Fibroblast of the aortic adventitia (primary cell): Measurements from ENCODE around the gene MCAT. TPM values are rescaled to one million over a fixed set of nuclear protein-coding genes. Genes with fewer than 3 reads are reported as not detected.

Source experiments
- DNase-seq: peaks from one replicate; pipeline ENCODE4 v3.0.0-alpha.2; 2010; ENCODE audit warnings: low read depth
- H3K4me3 ChIP-seq: 2 replicates; pipeline ENCODE4 v1.5.1; 2011; ENCODE audit warnings: low read depth, mild to moderate bottlenecking, control low read depth, low read length, moderate library complexity
- total RNA-seq: library from RNA; depleted of rRNA; stranded (reverse); fragments of >200 nt; gene quantifications from 2 replicates; pipeline ENCODE4 v1.2.3, GENCODE V29; 2012; ENCODE audit warnings: low replicate concordance
- TF ChIP-seq, protein P1 (sequence below): IDR thresholded peaks from 2 replicates; pipeline ENCODE4 v1.5.1; 2011; ENCODE audit warnings: mild to moderate bottlenecking, low read length, control low read depth, inconsistent platforms; ENCODE audit not compliant: insufficient read depth

Gene MCAT
- total RNA-seq, 1 donor = 12.2 TPM

DNA sequence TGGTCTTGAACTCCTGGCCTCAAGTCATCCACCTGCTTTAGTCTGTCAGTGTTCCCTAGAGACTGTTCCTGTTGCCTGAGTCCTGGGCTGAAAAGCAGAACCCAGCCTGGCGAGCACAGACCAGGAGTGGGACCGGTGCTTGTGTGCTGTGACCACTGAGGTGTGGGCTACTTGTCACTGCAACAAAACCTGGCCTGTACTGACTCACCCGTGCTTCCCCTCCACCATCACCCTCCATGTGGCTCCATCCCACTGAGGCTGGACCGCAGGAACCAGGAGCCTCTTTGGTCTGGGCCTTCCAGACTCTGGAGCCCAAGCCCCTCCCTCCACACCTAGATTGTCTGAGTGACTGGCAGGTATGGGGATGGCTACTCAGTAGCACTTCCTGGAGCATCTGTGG is 8.6 kb downstream of the MCAT start:
- no peak overlapping the region for H3K4me3 ChIP-seq
- no peak for DNase-seq
- TF ChIP-seq, protein P1, sequence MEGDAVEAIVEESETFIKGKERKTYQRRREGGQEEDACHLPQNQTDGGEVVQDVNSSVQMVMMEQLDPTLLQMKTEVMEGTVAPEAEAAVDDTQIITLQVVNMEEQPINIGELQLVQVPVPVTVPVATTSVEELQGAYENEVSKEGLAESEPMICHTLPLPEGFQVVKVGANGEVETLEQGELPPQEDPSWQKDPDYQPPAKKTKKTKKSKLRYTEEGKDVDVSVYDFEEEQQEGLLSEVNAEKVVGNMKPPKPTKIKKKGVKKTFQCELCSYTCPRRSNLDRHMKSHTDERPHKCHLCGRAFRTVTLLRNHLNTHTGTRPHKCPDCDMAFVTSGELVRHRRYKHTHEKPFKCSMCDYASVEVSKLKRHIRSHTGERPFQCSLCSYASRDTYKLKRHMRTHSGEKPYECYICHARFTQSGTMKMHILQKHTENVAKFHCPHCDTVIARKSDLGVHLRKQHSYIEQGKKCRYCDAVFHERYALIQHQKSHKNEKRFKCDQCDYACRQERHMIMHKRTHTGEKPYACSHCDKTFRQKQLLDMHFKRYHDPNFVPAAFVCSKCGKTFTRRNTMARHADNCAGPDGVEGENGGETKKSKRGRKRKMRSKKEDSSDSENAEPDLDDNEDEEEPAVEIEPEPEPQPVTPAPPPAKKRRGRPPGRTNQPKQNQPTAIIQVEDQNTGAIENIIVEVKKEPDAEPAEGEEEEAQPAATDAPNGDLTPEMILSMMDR = no peak

DNA sequence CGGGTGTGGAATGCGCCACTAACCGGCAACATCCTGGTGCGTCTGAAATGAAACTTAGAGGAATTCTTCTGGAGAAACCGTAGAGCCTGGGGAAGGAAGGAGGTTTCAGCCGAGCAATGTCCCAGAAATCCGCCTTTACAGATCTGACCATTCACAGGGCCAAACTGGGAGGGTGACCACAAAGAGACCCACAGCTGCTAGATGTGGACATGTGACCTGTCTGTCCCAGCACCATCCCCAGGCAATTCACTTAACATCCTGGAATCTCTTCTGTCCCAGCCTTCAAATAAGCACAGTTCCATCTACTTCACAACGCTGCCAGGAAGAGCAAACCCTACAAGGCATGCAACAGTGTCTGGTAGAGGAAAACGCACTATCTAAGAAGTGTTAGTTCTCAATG is 9.8 kb downstream of the MCAT start:
- H3K4me3 ChIP-seq = no peak overlapping the region
- no peak for DNase-seq
- TF ChIP-seq, protein P1 = no peak

DNA sequence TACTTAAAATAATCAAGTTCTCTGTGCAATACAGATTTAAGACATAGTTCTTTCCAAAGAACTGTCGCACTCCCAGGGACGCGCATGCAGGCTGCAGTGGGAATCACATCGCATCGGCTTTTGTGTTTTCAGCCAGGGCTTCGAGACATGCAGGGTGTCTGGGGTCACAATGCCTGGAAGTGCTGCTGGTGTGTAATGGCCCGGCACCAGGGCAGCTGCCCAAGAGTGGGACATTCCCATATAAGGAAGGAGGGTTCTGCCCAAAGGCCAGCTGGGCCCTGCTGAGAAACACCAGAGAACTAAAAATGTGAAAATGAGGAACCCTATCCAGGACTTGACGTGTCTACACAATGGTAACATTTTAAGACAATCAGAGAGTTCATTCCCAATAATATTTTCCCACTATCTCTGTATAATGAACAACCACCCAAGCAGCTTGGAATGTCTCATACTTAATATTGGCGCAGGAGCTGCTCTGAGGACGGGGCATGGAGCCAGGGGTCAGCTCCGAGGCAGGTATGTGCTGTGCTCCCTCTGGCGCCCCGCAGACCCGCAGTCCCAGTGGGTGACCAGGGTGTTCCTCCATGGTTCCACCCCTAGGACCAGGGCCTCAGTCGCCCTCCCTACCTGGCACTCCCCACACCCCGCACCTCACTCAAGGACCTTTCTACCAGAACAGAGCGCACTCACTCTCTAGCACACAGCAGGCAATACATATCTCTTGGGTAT is 11.3 kb downstream of the MCAT start:
- DNase-seq = no peak
- H3K4me3 ChIP-seq = no peak overlapping the region
- TF ChIP-seq, protein P1 = no peak

DNA sequence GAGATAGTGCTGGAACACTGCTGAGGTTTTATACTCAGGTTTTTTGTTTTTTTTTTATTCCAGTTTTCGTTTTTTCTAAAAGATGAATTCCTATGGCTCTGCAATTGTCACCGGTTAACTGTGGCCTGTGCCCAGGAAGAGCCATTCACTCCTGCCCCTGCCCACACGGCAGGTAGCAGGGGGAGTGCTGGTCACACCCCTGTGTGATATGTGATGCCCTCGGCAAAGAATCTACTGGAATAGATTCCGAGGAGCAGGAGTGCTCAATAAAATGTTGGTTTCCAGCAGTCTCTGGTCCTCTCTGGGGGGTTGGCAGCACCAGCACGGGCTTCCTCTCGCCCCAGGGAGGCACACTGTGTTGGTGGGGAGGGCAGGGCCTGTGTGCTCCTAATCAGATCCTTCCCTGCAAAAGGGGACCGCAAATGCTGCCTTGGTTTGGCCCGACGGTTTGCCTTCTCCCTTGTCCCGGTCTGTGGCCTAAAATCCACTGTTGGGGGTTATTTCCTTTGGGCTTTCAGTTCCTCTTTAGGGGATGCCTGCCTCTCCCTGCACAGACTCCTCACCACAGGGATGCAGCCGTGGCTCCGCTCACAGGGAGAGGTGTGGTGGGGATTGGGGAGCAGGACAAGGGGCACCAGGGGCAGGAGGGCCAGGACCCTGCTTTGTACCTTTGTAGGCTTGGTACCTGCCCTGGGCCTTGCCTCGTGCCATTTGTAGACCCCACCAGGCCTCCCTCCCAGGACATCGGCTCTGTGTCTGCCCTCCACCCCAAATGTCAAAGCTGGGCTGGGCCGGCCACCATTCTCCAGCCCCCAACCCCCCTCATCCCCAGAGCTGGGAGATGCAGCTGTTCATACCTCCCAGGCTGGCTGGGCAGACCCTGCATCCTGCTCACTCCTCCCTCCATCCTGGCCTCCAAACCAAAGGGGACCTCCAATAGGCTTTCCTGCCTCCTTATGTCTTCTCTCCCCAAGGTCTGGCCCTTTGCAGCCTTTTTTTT is 13.5 kb downstream of the MCAT start:
- H3K4me3 ChIP-seq = no peak overlapping the region
- DNase-seq = no peak
- TF ChIP-seq, protein P1 = no peak

DNA sequence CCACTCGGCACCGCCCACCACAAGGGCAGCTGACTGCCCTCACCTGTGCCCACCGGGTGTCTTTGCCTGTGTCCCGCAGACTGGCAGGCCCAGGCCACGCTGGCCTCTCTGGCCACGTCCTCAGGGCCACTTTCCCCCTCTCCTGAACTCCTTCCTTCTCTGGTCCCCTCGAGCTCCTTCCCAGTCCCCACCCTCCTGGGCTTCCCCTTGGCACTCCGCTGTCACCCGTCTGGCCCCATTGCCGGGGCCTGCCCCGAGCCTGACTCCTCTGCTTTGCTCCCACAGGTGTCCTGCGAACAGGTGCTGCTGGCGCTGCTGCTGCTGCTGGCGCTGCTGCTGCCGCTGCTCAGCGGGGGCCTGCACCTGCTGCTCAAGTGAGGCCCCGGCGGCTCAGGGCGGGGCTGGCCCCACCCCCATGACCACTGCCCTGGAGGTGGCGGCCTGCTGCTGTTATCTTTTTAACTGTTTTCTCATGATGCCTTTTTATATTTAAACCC is 14.2 kb downstream of the MCAT start:
- H3K4me3 ChIP-seq = no peak overlapping the region
- TF ChIP-seq, protein P1 = no peak
- no peak for DNase-seq

DNA sequence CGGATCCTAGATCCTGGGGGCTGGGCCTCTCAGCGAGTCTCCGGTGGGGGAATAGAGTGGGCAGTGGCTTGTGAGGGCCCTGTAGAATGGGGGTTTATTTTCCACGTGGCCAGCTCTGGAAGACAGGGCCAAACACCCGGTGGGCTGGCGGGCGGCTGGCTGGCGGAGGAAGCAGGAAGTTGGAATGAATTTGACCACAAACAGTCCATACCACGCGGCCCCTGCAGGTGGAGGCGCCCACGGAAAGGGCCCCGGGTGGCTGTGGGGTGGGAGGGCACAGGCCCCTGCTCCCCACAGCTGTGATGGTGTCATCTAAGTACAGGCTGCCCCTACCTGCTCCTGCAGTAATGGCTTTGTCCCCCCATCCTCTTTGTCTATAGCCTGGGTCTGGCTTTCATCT is 15.1 kb downstream of the MCAT start:
- no peak for DNase-seq
- TF ChIP-seq, protein P1 = no peak
- no peak overlapping the region for H3K4me3 ChIP-seq
